Activated CD4-positive, alpha-beta T cell treated with anti-CD3 and anti-CD28 coated beads, Interleukin-2, amount 50 U/mL, for 48 hours (primary cell): ENCODE measurements around the gene ZRANB1.
"Not testable (repeated sequence)": the region's sequence is repeated elsewhere in the genome, so short reads cannot be mapped to it uniquely, and the experiment has no call there.

Experiments
- DNase-seq, 2 experiments: peaks; one replicate each; pipeline ENCODE4 v3.0.0-alpha.2; 2020

The ZRANB1 gene

DNA sequence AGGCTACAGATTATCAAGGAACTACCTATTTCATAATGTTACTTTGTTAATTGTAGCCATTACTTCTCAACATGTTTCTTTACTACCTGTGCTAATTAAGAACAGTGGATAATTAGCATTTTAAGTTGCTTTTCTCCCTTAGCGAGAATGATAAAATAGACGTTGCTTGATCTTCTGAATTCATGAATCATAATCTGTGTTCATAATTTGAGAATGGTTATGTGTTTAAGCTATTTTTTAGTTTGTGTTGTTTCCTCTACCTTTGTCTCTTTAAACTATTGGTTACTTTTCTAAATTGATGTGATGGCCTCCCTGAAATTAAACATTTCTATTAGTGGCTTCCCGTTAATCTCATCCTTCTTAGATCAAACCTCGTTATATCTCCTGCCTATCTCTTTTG, at the start of gene ZRANB1:
Gene ZRANB1 (plus strand): TSS at position 301 of the 400 bp plus-strand sequence. CDS start 371 bp downstream, outside the sequence.
- no peak for DNase-seq

DNA sequence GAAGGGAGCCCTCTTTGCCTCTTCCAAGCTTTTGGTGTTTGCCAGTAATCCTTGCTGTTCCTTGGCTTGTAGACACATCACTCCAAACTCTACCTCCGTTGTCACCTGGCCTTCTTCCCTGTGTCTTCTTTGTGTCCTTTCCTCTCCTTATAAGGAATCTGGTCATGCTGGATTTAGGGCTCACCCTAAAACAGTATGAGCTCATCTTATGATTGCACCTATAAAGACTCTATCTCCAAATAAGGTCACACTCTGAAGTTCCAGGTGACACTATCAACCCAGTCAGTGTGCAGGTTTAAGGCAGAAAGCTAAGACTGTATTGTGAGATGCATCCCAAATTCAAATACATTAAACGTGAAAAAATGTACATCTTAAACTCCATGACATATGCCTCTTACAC, 49.0 kb upstream of the ZRANB1 start:
- DNase-seq, result no peak

DNA sequence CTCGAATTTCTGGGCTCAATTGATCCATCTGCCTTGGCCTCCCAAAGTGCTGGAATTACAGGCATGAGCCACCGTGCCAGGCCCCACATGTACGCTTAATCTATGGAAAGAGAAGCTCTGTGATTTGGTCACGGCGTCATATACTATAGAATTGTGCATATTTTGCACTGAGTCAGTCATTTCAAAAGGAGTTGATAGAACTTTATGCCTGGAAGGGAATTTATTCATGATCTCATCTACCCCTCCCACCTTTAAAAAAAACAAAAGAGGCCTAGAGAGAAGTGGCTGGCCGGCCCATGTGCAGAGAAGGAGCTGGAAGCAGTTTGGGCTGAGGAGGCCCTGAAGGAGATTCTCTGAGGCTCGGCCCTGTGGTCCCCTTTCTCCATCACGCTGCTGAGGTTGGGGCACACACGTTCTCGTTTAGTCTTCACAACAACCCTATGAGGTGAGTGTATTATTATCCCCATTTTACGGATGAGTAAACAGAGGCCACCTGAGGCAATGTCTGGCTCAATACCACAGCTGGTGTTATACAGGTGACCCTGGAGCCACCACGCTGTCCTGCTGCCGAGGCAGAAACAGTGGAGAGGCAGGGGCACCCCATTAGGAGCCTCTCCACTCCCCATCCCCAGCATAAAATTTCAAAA, 47.2 kb upstream of the ZRANB1 start:
- DNase-seq, result no peak

DNA sequence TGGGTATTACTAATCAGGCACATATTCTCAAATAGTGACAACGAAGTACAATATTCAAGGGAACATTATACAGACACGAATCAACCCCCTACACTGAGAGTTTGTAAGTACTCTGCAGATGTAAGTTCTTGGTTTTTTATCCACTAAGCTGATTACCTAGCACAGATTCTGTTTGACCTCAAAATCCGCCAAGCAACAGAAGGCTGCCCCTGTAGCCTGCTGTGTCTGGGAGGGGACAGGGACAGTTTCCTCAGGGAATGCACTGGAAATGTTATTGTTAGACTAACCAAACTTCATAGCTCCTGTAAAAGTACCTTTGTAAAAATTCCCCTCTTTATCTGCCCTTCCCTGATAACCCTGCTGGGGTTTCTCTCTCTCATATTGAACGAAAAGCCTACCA, 45.2 kb upstream of the ZRANB1 start:
- DNase-seq, result no peak

DNA sequence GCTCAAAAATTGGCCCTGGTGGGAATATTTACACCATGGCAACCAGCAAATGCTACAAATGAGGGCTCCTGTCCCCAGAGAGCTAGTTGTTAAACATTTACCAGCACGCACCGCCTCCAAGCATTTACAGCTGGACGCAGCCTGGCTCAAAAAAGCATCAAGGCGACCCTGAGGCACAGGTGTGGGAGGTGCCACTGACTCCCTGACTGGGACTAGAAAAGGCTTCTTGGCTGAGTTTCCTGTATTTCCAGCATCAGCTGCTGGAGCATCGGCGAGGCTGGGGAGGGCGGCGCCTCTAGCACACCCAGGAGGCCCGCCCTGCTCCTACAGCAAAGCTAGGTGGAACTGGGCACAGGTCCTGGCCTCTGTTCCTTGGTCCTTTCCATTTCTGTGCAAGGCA, 43.5 kb upstream of the ZRANB1 start:
- DNase-seq, result no peak

DNA sequence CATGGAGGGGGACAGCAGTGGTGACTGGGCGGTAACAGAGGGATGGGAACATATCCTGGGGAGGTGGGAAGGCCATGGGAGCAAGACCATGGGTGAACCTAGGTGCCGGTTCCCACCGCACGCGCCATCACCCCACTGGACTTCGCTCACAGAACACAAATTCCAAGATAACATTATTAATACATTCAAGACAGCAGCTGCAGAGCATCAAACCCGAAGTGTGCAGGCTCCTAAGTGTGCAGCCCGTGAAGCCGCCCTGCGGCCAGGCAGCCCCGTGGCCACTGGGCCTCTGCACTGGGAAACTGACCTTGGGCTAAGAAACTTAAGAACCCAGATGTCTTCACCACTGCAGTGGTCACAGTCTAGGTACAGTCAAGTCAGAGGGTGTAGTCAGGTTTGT, 42.8 kb upstream of the ZRANB1 start:
- no peak for DNase-seq

DNA sequence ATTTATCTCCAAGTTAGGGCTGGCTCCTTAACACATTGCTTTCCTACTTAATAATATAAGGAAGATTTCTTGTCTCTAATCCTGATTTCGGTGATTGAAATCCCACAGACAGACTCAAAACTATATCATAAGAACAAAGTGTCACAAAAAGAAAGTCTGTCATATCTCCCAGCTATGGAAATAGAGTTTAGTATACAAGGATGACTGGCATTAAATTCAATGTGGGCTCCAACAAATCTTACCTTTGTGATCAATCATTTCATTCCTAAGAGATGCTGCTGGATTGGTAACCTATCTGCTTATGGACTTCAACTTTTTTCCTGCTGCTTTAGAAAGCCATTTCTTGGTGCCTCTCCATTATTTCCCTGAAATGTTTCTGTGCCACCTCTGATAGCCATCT, 39.5 kb upstream of the ZRANB1 start:
- DNase-seq, result no peak

DNA sequence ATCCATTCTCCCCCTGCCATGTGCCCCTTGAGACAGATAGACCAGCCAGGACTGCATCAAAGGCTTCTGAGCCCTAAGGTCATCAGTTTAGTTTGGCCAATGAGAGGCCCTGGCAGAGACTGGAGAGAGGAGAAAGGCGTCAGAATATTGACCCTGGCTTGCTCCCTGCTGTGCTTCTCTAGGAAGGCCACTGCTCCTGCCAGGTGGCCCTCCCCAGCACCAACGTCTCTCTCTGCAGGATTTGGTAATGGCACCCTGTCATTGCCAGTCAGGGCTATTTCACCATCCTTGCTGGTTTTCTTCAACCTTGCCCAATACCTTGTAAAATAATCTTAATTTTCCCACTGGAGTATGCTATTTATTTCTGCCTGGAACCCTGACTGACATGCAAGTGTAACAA, 38.8 kb upstream of the ZRANB1 start:
- DNase-seq, result no peak

DNA sequence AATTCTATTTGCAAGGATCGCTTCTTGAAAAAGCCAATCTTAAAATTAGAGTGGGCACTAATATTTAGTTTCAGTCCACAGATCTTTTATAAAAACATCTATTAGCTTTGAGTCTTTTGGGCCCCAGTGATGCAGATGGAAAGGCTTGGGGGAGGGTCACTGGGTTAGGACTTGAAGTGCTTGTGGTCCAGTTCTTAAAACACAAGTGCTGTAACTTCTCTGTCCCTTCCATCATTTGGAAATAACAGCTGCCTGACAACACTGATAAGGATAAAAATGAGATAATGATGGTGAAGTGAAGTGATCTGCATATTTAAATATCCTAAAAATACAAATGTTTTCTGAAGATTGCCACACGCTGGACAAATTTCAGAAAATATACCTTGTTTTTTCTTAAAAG, 37.1 kb upstream of the ZRANB1 start:
- no peak for DNase-seq

DNA sequence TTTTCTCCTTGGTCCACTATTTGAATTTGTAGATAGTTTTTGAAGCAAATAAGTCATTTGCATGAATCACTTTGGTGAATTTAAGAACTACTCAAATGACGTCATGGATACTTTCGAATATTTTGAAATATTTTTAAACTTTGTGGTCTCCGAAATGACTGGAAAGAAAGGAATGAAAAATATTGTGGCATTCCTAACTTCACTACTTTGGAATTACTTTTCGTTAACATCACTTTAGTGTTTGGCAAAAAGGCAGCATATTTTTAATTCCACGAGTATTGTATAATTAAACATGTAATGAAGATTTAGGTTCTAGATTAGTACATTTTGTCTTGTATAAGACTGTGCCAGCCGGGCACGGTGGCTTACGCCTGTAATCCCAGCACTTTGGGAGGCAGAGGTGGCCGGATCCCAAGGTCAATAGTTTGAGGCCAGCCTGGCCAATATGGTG, 35.3 kb upstream of the ZRANB1 start:
- DNase-seq, result no peak

DNA sequence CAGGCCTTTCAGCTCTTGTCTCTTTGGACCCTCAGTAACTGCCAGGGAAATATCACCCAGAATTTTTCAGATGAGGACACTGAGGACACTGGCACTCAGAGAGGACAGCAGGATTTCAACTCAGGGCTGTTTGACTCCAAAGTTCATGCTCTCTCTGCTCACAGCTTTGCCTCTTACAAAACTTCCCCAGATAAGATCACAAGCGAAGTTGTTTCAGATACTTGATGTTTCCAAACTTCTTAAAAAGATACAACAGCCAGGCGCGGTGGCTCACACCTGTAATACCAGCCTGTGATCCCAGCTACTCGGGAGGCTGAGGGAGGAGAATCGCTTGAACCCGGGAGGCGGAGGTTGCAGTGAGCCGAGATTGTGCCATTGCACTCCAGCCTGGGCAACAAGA, 32.4 kb upstream of the ZRANB1 start:
- no peak for DNase-seq

DNA sequence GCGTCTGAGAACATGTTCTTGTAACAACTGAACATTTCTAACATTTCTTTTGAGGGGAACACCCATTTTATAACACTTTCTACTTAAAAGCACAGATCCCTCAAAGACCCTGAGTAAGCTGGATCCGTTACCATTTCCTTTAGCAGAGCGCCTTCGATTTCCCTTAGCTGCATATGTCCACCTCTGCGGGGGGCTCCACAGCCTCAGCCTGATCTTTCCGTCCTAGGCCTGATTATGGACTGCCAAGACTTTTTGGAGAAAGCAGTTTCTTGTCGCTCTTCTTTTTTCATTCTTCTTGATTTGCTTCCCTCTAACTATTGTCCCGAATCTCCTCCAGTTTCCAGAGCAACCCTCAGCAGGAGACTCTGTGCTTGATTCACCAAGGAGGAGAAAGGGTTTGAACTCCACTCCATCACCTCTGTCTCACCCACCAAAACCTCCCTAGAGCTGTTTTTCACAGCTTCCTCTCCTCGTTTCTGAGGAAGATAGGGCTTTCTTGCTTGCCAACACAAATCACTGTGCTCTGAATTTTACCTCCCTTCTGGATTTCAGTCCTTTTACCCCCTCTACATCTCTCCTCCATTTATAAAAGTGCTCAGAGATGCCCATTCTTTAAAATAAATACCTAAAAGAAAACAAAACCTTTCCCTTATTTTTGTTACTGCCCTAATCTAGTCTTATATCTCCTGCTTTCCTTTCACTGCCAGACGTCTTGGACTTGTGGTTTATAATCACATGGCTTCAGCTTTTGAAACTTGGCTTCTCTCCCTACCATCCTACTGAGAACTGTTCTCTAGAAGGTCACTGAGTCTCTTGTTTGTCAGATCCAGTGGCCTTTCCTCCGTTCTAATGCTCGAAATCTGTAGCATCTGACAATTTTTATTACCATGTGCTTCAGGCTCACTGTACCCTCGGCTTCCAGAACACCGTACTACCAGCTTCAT, 30.5 kb upstream of the ZRANB1 start:
- DNase-seq, result no peak

DNA sequence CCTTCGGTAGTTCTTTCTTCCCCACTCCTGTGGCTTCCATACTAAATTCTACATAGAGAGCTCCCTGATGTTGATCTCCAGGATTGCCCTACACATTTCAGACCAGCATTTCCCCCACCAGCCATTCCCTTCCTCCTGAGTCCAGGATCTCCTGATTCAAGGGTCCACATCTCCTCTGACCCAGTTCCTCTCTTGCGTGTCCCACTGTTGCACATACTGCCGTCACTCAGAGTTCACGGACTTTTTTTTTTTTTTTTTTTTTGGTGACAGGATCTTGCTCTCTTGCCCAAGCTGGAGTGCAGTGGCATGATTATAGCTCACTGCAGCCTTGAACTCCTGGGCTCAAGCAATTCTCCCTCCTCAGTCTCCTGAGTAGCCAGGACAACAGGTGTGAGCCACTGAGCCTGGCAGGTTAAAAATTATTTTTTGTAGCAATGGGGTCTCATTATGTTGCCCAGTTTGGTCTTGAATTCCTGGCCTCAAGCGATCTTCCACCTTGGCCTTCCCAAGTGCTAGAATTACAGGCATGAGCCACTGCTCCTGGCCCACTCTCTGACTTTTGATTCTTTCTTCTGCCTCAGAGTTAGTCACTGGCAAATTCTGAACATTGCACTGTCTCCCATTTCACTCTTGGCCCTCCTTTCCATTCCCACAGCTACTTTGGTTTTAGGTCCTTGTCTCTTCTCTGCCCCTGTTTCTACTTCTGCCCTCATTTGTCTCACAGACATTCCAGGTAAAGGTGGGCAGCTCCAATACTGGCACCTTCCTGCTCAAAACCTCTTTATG, 29.6 kb upstream of the ZRANB1 start:
- DNase-seq, result no peak

DNA sequence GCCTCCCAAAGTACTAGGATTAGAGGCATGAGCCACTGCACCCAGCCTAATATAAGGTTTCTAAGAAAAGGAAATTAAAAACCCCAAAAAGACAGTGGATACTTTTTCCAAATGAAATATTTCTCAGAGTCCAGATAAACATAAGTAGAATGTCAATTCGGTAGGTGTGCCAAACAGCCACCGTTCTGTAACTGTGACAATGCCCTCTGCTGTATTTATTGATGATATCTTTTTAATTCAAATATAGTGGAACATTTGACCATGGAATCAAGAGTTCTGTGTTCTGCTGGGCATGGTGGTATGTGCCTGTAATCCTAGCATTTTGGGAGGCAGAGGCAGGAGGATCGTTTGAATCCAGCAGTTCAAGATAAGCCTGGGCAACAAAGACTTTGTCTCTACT, 28.8 kb upstream of the ZRANB1 start:
- no peak for DNase-seq

DNA sequence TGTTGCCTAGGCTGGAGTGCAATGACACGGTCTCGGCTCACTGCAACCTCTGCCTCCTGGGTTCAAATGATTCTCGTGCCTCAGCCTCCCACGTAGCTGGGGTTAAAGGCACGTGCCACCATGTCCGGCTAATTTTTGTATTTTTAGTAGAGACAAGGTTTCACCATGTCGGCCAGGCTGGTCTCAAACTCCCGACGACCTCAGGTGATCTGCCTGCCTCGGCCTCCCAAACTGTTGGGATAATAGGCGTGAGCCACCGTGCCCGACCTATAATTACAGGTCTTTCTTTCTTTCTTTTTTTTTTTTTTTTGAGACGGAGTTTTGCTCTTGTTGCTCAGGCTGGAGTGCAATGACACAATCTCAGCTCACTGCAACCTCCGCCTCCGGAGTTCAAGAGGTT, 27.5 kb upstream of the ZRANB1 start:
- DNase-seq, result not testable (repeated sequence)

DNA sequence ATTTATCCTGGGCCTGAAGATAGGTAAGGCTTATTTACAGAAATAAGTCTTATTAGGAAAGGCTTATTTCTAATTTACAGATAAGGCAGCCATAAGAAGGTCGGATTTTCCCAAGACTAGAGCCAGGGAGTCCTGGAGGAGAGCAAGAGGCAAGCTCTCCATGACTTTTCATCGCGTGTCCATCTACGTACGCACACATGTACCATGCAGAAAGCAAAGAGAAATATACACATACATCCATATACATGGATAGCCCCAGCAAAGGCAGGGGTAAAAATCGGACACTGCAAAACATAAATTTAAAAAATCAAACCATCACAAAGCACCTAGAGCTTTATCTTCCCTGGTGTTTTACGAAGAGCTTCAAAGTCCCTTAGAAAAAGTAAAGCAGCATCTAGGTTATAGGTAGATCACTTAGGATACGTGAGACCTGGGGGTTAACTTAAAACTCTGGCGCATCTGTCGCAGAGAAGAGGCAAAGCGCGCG, 25.8 kb upstream of the ZRANB1 start:
- peak in 1 of 2 experiments; percentile 3 for DNase-seq

DNA sequence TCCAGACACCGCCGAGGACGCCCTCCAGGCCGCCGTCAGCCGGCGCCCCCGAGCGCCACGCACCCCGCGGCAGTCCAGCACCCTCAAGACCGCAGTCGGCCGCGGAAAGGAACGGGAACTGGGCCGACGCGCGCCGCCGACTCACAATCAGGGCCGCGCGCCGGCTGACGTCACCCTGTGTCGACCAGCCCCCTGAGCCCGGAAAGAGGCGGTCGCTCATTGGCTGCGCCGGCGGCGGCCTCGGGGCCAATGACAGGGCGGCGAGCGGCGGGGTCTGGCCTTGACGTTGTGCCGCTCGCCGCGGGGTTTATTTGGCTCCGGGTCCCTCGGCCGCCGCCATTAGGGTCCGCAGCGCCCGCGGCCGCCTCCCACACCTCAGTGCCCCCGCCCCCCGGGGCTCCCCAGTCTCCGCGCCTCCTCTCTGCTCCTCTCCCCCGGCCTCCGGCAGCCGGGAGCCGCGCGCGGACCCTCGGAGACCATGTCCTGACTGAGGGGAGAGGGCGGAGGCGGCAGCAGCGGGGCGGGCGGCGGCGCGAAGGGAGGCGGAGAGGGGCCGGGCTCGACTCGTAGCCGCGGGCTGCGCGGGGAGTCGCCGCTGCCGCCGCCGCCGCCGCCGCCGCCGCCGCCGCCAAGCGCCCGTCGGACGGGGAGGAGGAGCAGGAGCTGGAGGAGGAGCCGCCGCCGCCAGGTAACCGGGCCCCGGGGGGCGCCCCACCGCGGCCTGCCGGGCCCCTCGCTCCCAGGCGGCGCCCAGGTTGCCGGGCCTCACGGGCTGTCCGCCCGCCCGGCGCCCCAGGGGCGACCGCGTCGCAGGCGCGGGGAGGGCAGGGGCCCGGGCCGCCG, 25.1 kb upstream of the ZRANB1 start:
- peak; percentile 97 for DNase-seq

DNA sequence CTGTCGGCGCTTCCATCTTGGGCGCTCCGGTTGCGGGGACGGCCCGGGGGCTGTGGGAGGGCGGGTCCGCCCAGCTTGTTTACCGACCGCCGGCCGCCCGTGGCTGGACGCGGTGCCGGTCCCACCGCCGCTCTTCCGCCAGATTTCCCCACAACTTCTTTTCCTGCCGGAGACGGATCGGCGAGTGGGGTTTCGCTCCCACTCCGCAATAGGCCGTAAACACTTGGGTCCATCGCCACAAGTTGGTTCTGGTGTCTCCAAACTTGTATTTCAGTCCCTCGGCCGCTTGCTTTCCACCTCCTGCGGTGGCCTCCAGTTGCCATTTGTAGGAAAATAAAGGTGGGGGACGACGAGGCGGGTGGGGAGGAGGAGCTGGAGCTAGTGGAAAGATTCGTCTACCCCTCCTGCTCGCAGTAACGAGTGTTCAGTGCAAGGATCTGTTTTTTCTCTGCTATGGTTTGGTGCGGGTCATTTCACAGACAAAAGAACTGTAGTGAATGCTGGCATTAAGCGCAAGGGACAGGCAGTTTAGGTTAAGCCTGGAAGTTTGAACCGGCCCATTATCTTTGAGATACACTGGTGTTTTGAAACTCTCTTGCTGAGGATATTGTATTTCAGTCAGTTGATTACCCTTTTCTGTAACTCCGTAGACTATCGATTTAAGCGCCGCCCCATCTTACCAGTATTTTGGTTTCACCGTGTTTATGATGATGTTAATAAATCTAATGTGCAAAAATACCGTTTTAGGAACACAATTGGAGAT, 24.3 kb upstream of the ZRANB1 start:
- DNase-seq, result peak; percentile 33 to 53

DNA sequence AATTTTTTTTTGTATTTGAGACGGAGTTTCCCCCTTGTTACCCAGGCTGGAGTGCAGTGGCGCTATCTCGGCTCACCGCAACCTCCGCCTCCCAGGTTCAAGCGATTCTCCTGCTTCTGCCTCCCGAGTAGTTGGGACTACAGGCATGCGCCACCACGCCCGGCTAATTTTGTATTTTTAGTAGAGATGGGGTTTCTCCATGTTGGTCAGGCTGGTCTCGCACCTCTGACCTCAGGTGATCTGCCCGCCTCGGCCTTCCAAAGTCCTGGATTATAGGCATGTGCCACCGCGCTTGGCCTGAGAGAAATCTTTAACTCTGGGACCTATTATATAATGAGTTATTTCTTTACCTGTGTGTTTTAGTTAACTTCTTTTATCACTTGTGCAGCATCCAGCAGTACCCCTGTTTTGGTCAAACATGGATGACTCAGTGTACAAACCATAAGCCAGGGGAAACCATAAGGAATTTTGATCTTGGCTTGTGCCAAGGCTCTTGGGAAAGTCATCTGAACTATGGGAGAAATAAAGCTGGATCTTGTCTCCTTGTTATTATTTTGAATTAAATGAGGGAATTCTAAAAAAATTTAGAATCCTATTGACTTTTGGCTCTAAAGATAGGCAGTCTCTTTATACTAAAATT, 23.6 kb upstream of the ZRANB1 start:
- DNase-seq, result peak; percentile 3 to 8

DNA sequence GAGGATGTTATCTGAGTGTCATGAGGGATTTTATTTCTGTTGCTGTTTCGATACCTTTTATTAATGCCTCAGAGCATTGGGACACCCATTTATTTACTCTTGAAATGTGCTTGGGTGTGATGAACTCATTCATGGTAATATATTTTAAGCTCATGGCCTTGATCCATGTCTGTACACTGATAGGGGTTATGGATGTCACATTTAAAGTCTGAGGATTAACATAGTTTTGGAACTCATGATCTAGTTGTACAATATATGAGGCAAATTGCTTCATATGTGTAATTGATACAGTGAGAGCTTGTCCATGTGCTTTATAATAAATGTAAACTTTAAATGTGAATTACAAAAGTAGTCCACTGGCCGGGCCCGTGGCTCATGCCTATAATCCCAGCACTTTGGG, 23.0 kb upstream of the ZRANB1 start:
- DNase-seq, result no peak

DNA sequence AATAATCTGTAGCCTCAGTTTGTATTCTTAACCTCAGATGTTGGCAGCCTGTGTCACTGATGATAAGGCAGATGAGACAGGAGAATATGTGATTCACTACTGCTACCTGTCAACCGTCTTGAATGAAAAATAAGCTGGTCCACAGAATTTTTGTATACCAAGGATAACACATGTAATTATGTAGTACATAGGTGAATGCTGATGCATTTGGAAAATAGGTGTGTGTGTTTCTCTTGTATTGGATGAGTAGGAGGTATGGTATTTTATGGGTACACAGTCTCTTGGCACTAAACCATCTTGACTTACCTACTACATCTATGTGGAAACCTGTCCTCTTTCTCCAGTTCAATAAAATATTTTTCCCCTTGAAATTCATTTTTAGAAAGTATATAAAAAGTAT, 20.7 kb upstream of the ZRANB1 start:
- DNase-seq, result no peak
